ENCODE results near the gene PRSS23.

DNA sequence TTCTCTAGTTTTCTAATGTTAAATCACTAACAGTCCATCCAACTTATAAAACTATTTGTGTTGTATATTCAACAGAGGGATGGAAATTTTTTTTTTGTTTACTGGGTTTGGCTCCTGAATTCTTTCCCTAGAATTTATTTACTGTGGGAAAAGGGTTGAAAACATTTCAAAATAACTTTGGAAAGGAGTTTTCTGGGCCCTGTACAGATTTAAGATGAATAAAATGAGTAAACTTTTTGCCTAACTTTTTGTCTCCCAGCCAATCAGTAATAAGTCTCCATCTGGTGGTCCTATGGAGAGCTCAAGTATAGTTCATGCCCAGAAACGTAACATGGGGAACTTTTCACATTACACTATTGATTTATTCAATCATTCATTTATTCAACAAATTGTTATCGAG lies 16.7 kb upstream of the PRSS23 start:
- TF ChIP-seq, protein P1, sequence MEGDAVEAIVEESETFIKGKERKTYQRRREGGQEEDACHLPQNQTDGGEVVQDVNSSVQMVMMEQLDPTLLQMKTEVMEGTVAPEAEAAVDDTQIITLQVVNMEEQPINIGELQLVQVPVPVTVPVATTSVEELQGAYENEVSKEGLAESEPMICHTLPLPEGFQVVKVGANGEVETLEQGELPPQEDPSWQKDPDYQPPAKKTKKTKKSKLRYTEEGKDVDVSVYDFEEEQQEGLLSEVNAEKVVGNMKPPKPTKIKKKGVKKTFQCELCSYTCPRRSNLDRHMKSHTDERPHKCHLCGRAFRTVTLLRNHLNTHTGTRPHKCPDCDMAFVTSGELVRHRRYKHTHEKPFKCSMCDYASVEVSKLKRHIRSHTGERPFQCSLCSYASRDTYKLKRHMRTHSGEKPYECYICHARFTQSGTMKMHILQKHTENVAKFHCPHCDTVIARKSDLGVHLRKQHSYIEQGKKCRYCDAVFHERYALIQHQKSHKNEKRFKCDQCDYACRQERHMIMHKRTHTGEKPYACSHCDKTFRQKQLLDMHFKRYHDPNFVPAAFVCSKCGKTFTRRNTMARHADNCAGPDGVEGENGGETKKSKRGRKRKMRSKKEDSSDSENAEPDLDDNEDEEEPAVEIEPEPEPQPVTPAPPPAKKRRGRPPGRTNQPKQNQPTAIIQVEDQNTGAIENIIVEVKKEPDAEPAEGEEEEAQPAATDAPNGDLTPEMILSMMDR (IDR thresholded peaks at IDR 0.05), result no peak
- TF ChIP-seq POLR2A (IDR thresholded peaks at IDR 0.05) (no peak), EP300 (IDR thresholded peaks at IDR 0.05) (no peak), POLR2AphosphoS5 (IDR thresholded peaks at IDR 0.05) (no peak)
